Common myeloid progenitor, CD34-positive (primary cell): ENCODE measurements around the gene NRDC.

Experiments used
- CTCF ChIA-PET: fragments of 350-600 bp; sonication (Branson Sonifier 250); formaldehyde crosslinking; loops from one replicate; lab custom pipeline; 2021; ENCODE audit warnings: antibody characterized with exemption; lab: Charles Lee
- POLR2A ChIA-PET: fragments of 350-600 bp; sonication (Branson Sonifier 250); formaldehyde crosslinking; loops from one replicate; lab custom pipeline; 2021; ENCODE audit warnings: antibody characterized with exemption; lab: Charles Lee
- DNase-seq, 3 donors: peaks; one replicate each; pipeline versions ENCODE4 v3.0.0 to v3.0.0-alpha.2; 2013
- H3K27ac ChIP-seq, 2 experiments: 1 replicate in 1 of 2; 2 replicates in 1 of 2; pipeline ENCODE4 v1.7.0; 2013; ENCODE audit warnings: inconsistent platforms in 2 of 2, low read length in 2 of 2, mild to moderate bottlenecking in 2 of 2, low read depth in 1 of 2, moderate library complexity in 1 of 2; ENCODE audit not compliant: severe bottlenecking in 2 of 2, insufficient read depth in 1 of 2, poor library complexity in 1 of 2
- H3K27me3 ChIP-seq, 5 experiments: replicated peaks in 2 of 5; 1 replicate in 3 of 5; 2 replicates in 2 of 5; pipeline versions ENCODE4 v1.6.1 to v1.7.0; 2013; ENCODE audit warnings: low read length in 4 of 5, mild to moderate bottlenecking in 2 of 5, moderate library complexity in 2 of 5, inconsistent platforms in 1 of 5; ENCODE audit not compliant: insufficient read depth in 5 of 5, control insufficient read depth in 4 of 5
- H3K36me3 ChIP-seq, 4 experiments: 1 replicate in 2 of 4; 2 replicates in 2 of 4; pipeline versions ENCODE4 v1.6.1 to v1.7.0; 2013; ENCODE audit warnings: low read length in 3 of 4, control low read depth in 1 of 4, mild to moderate bottlenecking in 1 of 4; ENCODE audit not compliant: control insufficient read depth in 4 of 4, insufficient read depth in 4 of 4
- H3K4me1 ChIP-seq, 4 experiments: 1 replicate in 3 of 4; 2 replicates in 1 of 4; pipeline versions ENCODE4 v1.6.1 to v1.7.1; 2013; ENCODE audit warnings: low read length in 3 of 4, mild to moderate bottlenecking in 3 of 4, control low read depth in 1 of 4, inconsistent platforms in 1 of 4, moderate library complexity in 1 of 4; ENCODE audit not compliant: control insufficient read depth in 4 of 4, insufficient read depth in 4 of 4; ENCODE audit errors: control extremely low read depth in 1 of 4
- H3K4me3 ChIP-seq, 7 experiments: 1 replicate in 4 of 7; 2 replicates in 3 of 7; pipeline versions ENCODE4 v1.5.1 to v1.7.0; 2013; ENCODE audit warnings: mild to moderate bottlenecking in 7 of 7, low read length in 6 of 7, moderate library complexity in 6 of 7, inconsistent platforms in 2 of 7, low read depth in 2 of 7, control low read depth in 1 of 7; ENCODE audit not compliant: insufficient read depth in 4 of 7, control insufficient read depth in 1 of 7; ENCODE audit errors: extremely low read depth in 1 of 7
- H3K9me3 ChIP-seq, 5 experiments: 1 replicate in 4 of 5; 2 replicates in 1 of 5; pipeline versions ENCODE4 v1.6.1 to v1.7.1; 2013; ENCODE audit warnings: low read length in 4 of 5, mild to moderate bottlenecking in 2 of 5, inconsistent platforms in 1 of 5, low read depth in 1 of 5, moderate library complexity in 1 of 5; ENCODE audit not compliant: control insufficient read depth in 4 of 5, insufficient read depth in 2 of 5; ENCODE audit errors: control extremely low read depth in 1 of 5
- WGBS: methylation state at CpG from one replicate; pipeline ENCODE4 v1.1.5; 2013; ENCODE audit not compliant: insufficient coverage; 5-methylcytosine and 5-hydroxymethylcytosine counted together

NRDC gene

DNA sequence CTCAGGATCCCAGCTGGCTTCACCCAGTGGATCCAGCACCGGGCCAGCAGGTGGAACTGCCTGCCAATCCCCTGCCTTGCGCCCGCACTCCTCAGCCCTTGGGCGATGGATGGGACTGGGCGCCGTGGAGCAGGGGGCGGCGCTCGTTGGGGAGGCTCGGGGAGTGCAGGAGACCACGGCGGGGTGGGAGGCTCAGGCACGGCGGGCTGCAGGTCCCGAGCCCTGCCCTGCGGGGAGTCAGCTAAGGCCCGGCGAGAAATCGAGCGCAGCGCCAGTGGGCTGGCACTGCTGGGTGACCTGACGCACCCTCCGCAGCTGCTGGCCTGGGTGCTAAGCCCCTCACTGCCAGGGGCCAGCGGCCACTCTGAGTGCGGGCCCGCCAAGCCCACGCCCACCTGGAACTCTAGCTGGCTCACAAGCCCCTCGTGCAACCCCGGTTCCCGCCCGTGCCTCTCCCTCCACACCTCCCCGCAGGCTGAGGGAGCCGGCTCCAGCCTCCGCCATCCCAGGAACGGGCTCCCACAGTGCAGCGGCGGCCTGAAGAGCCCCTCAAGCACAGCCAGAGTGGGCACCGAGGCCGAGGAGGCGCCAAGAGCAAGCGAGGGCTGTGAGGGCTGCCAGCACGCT, 31.1 kb downstream of the NRDC start:
- H3K27me3 ChIP-seq, result no peaks in the 10 kb centered on the region
- POLR2A ChIA-PET, result no interaction called here
- peaks cover 5 to 27% (median 20%) of the 10 kb centered on the region in 4 experiments for H3K4me1 ChIP-seq
- H3K4me3 ChIP-seq, result no peak overlapping the region
- no peak for DNase-seq
- H3K36me3 ChIP-seq, result peaks cover 0 to 5% (median 4%) of the 10 kb centered on the region in 4 experiments
- peaks cover 0 to 3% (median 0%) of the 10 kb centered on the region in 5 experiments for H3K9me3 ChIP-seq
- CTCF ChIA-PET, result interaction anchor here (0.6 to 1.7 kb wide), 3 partner anchors 10 to 128 kb away, joined by 3 to 6 read pairs (median 5); no protein-coding TSS in a partner anchor
- 98% methylated on average over 34 of the region's 42 CpGs for WGBS
- H3K27ac ChIP-seq, result no peak overlapping the region

DNA sequence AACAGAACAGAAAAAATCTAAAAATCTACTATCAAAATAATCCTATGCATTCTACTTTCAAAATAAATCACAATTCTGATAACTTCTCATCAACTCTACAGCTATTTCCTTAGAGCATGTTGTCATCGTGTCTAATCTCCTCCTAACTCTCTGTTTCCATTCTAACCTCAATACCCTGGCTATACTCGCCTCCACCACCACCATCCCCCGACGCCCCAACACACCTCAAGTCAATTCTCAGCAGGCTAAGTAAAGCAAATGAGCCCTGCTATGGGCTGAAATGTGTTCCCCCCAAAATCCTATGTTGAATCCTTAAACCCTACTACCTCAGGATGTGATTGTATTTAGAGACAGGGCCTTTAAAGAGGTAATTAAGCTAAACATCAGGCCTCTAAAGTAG, 34.6 kb downstream of the NRDC start:
- WGBS, result 91% methylated on average over 1 of the region's 4 CpGs
- H3K9me3 ChIP-seq, result peaks cover 0 to 3% (median 0%) of the 10 kb centered on the region in 5 experiments
- H3K27ac ChIP-seq, result no peak overlapping the region
- H3K36me3 ChIP-seq, result peaks cover 2 to 17% (median 7%) of the 10 kb centered on the region in 4 experiments
- no peak overlapping the region for H3K4me3 ChIP-seq
- DNase-seq, result peak in 1 of 3 donors; percentile 18
- no peaks in the 10 kb centered on the region for H3K4me1 ChIP-seq
- POLR2A ChIA-PET, result no interaction called here
- H3K27me3 ChIP-seq, result no peaks in the 10 kb centered on the region
- CTCF ChIA-PET, result interaction anchor here (2.2 kb wide), 1 partner anchor 8 kb away, joined by 6 read pairs; no protein-coding TSS in a partner anchor

DNA sequence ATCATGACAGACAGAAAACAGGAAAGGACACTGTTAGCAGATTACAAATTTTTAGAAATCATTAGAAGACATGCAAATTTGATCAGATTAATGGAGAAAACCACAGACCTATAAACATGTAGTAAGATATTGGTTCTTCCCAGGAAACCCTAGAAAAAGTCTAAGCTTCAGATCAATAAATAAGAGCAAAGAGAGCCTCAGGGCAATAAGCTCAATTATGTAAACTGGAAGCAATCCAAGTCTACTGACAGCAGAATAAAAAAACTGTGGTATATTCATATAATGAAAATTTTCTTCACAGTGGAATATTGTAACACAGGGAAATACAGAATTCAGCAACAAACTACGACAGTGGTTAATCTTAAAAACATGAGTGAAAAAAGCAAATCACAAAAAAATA, 36.3 kb downstream of the NRDC start:
- DNase-seq, result no peak
- H3K27ac ChIP-seq, result no peak overlapping the region
- CTCF ChIA-PET, result interaction anchor here (0.7 to 2.2 kb wide), 2 partner anchors 8 to 10 kb away, joined by 5 to 6 read pairs; no protein-coding TSS in a partner anchor
- H3K4me1 ChIP-seq, result no peaks in the 10 kb centered on the region
- peaks cover 0 to 3% (median 0%) of the 10 kb centered on the region in 5 experiments for H3K9me3 ChIP-seq
- POLR2A ChIA-PET, result interaction anchor here (0.6 kb wide), 2 partner anchors 11 to 71 kb away, joined by 3 read pairs; no protein-coding TSS in a partner anchor
- peaks cover 2 to 26% (median 11%) of the 10 kb centered on the region in 4 experiments for H3K36me3 ChIP-seq
- no CpG with 5 or more reads among the region's 1 CpG for WGBS
- H3K27me3 ChIP-seq, result no peaks in the 10 kb centered on the region
- no peak overlapping the region for H3K4me3 ChIP-seq

DNA sequence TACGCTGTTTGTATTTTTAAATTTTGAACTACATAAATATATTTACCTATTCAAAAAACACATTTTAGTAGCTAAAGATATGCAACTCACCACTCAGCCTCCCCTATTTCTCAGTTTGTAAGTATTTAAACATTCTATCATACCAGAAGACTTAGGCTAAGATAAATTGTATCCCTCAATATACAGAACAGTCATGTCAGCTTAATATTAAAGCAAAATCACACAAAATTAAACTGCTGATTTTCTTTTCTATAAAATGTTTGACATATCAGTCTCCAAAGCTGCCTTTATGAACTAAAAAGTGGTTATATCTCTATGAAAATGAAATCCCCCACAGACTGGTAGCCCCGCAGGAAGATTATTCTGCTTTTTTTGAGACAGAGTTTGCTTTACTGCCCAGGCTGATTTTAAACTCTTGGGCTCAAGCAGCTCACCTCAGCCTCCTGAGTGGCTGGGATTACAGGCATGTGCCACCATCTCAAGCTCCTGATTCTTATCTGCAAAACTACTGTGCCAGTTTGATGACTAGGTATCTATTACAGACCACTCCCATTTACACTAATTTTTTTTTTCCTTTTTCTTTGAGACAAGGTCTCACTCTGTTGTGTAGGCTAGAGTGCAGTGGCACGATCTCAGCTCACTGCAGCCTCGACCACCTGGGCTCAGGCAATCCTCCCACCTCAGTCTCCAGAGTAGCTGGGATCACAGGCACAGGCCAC, 37.6 kb downstream of the NRDC start:
- H3K36me3 ChIP-seq, result peaks cover 4 to 27% (median 15%) of the 10 kb centered on the region in 4 experiments
- POLR2A ChIA-PET, result interaction anchor here (0.5 to 0.6 kb wide), 2 partner anchors 23 to 675 kb away, joined by 3 read pairs; no protein-coding TSS in a partner anchor
- WGBS, result 100% methylated on average over 2 of the region's 4 CpGs
- H3K9me3 ChIP-seq, result no peaks in the 10 kb centered on the region
- peak overlapping the region in 1 of 2 experiments; percentile 0 for H3K27ac ChIP-seq
- H3K4me3 ChIP-seq, result no peak overlapping the region
- CTCF ChIA-PET, result interaction anchor here (0.6 to 1.2 kb wide), 5 partner anchors 9 to 938 kb away, joined by 3 to 4 read pairs (median 3); no protein-coding TSS in a partner anchor
- no peaks in the 10 kb centered on the region for H3K4me1 ChIP-seq
- H3K27me3 ChIP-seq, result no peaks in the 10 kb centered on the region
- no peak for DNase-seq

DNA sequence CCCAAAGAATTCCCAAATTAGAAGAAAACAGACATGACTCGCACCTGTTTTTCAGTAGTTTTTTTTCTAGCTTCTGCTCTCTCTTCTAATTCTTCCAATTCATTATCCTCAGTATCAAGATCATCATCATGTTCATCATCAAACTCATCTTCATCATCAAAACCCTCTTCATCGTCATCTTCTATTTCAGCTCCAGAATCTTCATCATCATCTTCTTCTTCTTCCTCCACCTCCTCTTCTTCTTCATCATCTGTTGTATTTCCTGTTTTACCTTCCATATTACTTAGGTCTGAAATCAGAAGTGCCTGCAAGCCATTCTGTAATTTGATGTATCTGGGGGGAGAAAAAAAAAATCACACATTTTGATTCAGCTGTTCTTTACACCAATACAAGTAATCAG, 38.3 kb downstream of the NRDC start:
- DNase-seq, result no peak
- ChIA-PET CTCF (interaction anchor here (0.6 to 1.2 kb wide), 4 partner anchors 12 to 938 kb away, joined by 3 to 4 read pairs (median 4); no protein-coding TSS in a partner anchor), POLR2A (no interaction called here)
- Histone ChIP-seq H3K27ac (no peak overlapping the region), H3K9me3 (no peaks in the 10 kb centered on the region), H3K4me1 (no peaks in the 10 kb centered on the region), H3K4me3 (no peak overlapping the region), H3K27me3 (no peaks in the 10 kb centered on the region), H3K36me3 (peaks cover 4 to 30% (median 17%) of the 10 kb centered on the region in 4 experiments)
- 92% methylated on average over 2 of the region's 2 CpGs for WGBS

DNA sequence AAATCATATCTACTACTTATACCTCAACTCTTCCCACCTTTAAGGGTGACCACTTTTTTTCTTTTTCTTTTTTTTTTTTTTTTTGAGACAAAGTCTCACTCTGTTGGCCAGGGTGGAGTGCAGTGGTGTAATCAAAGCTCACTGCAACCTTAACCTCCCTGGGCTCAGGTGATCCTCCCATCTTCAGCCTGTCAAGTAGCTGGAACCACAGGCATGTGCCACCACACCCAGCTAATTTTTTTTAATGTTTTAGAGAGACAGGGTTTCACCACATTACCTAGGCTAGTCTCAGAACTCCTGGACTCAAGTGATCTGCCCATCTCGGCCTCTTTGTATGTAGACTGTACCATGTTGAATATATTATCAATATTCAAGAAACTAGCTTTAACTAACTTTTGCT, 39.4 kb downstream of the NRDC start:
- H3K4me3 ChIP-seq, result no peak overlapping the region
- no peaks in the 10 kb centered on the region for H3K9me3 ChIP-seq
- ChIA-PET CTCF (interaction anchor here (1.0 kb wide), 1 partner anchor 50 kb away, joined by 3 read pairs; no protein-coding TSS in a partner anchor), POLR2A (no interaction called here)
- H3K4me1 ChIP-seq, result no peaks in the 10 kb centered on the region
- H3K36me3 ChIP-seq, result peaks cover 4 to 32% (median 18%) of the 10 kb centered on the region in 4 experiments
- H3K27ac ChIP-seq, result no peak overlapping the region
- no peaks in the 10 kb centered on the region for H3K27me3 ChIP-seq
- no CpG with 5 or more reads among the region's 1 CpG for WGBS
- no peak for DNase-seq
